Measurements from ENCODE around the gene KRT1.

KRT1 gene

GRCh38 chr12:52630008-52630500 is 50.2 kb downstream of the KRT1 start:
- Histone ChIP-seq H3K9me3 (ENCODE audit: control insufficient read depth, insufficient read depth, low read length) (no peaks in the 10 kb centered on the region), H3K36me3 (ENCODE audit: control insufficient read depth, insufficient read depth, low read length) (no peaks in the 10 kb centered on the region), H3K4me3 (ENCODE audit: low read depth, low read length) (no peak overlapping the region), H3K4me1 (ENCODE audit: control insufficient read depth, insufficient read depth, low read length) (no peaks in the 10 kb centered on the region), H3K27me3 (ENCODE audit: control insufficient read depth, insufficient read depth, low read length) (no peaks in the 10 kb centered on the region), H3K9ac (ENCODE audit: low read depth, low read length) (no peak overlapping the region)

GRCh38 chr12:52629281-52630007 is 50.8 kb downstream of the KRT1 start:
- Histone ChIP-seq H3K27me3 (ENCODE audit: control insufficient read depth, insufficient read depth, low read length) (no peaks in the 10 kb centered on the region), H3K36me3 (ENCODE audit: control insufficient read depth, insufficient read depth, low read length) (no peaks in the 10 kb centered on the region), H3K4me3 (ENCODE audit: low read depth, low read length) (no peak overlapping the region), H3K9ac (ENCODE audit: low read depth, low read length) (no peak overlapping the region), H3K4me1 (ENCODE audit: control insufficient read depth, insufficient read depth, low read length) (no peaks in the 10 kb centered on the region), H3K9me3 (ENCODE audit: control insufficient read depth, insufficient read depth, low read length) (no peaks in the 10 kb centered on the region)

- Histone ChIP-seq H3K4me1 (ENCODE audit: control insufficient read depth, insufficient read depth, low read length) (no peaks in the 10 kb centered on the region), H3K36me3 (ENCODE audit: control insufficient read depth, insufficient read depth, low read length) (no peaks in the 10 kb centered on the region), H3K4me3 (ENCODE audit: low read depth, low read length) (no peak overlapping the region), H3K27me3 (ENCODE audit: control insufficient read depth, insufficient read depth, low read length) (no peaks in the 10 kb centered on the region), H3K9me3 (ENCODE audit: control insufficient read depth, insufficient read depth, low read length) (no peaks in the 10 kb centered on the region), H3K9ac (ENCODE audit: low read depth, low read length) (no peak overlapping the region)
Measured at GRCh38 chr12:52628841-52629240, 51.4 kb downstream of the KRT1 start.

- no peak overlapping the region for H3K9ac ChIP-seq (ENCODE audit: low read depth, low read length)
- H3K4me1 ChIP-seq (ENCODE audit: control insufficient read depth, insufficient read depth, low read length): no peaks in the 10 kb centered on the region
- no peaks in the 10 kb centered on the region for H3K36me3 ChIP-seq (ENCODE audit: control insufficient read depth, insufficient read depth, low read length)
- H3K4me3 ChIP-seq (ENCODE audit: low read depth, low read length): no peak overlapping the region
- H3K9me3 ChIP-seq (ENCODE audit: control insufficient read depth, insufficient read depth, low read length): no peaks in the 10 kb centered on the region
- no peaks in the 10 kb centered on the region for H3K27me3 ChIP-seq (ENCODE audit: control insufficient read depth, insufficient read depth, low read length)
Measured at GRCh38 chr12:52628111-52628507, 52.1 kb downstream of the KRT1 start.

DNA sequence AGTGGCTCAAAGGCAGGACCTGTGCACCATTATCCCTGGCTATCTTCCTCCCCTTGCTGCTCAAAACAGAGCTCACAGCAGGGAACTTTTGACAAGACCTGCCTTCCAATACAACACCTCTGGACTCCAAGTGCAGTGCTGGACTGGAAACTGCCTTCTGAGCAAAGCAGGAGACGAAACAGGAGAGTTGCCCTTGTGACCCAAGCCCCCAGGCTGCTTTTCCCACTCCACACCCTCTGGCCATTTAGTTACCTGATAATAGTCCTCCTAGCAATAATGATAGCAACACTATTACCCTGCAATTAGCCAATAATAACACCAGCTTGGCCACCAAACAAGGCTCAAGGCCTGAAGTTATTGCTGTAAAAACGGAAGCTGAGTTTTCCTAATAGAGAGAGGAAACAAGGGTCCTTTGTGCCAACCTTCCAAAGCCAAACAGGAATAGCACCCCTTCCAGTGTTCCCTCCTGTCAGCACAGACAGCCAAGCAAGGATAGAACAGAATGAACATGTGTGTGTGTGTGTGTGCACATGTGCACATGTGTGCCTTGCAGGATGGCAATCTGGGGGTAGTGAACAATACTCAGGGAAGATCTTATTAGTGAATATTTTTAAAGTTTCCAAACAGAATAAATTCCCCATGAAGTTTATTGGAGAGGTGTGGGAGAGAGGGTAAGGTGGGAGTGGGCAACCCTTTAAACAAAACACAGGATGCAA is 52.7 kb downstream of the KRT1 start:
- H3K9me3 ChIP-seq (ENCODE audit: control insufficient read depth, insufficient read depth, low read length): no peaks in the 10 kb centered on the region
- H3K4me3 ChIP-seq (ENCODE audit: low read depth, low read length): no peak overlapping the region
- H3K36me3 ChIP-seq (ENCODE audit: control insufficient read depth, insufficient read depth, low read length): no peaks in the 10 kb centered on the region
- H3K9ac ChIP-seq (ENCODE audit: low read depth, low read length): no peak overlapping the region
- no peaks in the 10 kb centered on the region for H3K27me3 ChIP-seq (ENCODE audit: control insufficient read depth, insufficient read depth, low read length)
- no peaks in the 10 kb centered on the region for H3K4me1 ChIP-seq (ENCODE audit: control insufficient read depth, insufficient read depth, low read length)

Data from iPS-15b (cell line).